ENCODE results near the gene ATXN7. TPM values are rescaled to one million over a fixed set of nuclear protein-coding genes. Genes with fewer than 3 reads are reported as not detected.

The ATXN7 gene
- total RNA-seq, 4 donors from 2014 or later = 3.3 to 42.5 (median 17.9) TPM

GRCh38 chr3:63842127-63842526, 21.5 kb upstream of the ATXN7 start:
- Histone ChIP-seq H3K27ac (no peak overlapping the region), H3K36me3 (peaks cover 0 to 5% of the 10 kb centered on the region in 2 donors), H3K27me3 (no peaks in the 10 kb centered on the region), H3K9me3 (no peaks in the 10 kb centered on the region), H3K4me1 (no peaks in the 10 kb centered on the region), H3K4me3 (no peak overlapping the region)
- TF ChIP-seq CTCF (IDR thresholded peaks at IDR 0.05) (no peak), POLR2A (IDR thresholded peaks at IDR 0.05) (no peak)
- DNase-seq = no peak
- intact Hi-C loops (cut with DNase I; ENCODE audit: low total_unique reads) = no loop called here

GRCh38 chr3:63845215-63845614, 18.5 kb upstream of the ATXN7 start:
- intact Hi-C loops (cut with DNase I; ENCODE audit: low total_unique reads) = no loop called here
- Histone ChIP-seq H3K27ac (no peak overlapping the region), H3K36me3 (no peaks in the 10 kb centered on the region), H3K9me3 (no peaks in the 10 kb centered on the region), H3K27me3 (no peaks in the 10 kb centered on the region), H3K4me1 (no peaks in the 10 kb centered on the region), H3K4me3 (no peak overlapping the region)
- TF ChIP-seq POLR2A (IDR thresholded peaks at IDR 0.05) (no peak), CTCF (IDR thresholded peaks at IDR 0.05) (no peak)
- DNase-seq = no peak

DNA sequence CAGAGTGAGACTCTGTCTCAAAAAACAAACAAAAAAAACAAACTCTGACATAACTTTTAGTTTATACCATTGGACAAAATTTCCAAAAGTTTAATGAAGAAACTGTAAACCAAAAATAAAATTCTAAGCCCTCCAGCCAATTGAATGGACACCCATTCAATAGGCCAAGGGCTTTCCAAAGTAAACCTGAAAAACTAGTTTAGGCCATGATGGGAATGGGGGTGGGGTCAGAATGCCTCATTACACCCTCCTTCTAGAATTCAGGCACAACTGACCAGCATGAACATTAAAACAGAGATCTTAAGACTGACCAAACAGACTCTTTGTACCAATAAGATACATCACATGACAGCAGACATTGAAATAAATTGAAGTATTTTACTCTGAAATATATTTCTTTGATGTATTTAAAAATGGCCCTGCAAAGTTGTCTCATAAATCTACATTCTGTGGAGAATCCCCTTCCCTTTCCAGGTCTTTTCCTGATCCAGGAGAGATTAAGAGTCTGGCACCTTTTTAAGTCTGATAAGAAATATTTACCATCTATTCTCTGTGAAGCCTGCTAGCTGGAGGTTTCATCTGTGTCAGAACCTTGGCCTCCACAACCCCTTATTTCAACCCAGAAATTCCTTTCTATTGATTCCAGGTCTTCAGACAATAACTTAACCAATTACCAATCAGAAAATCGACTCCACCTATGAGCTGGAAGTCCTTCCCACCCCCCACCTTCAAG, 15.8 kb upstream of the ATXN7 start:
- intact Hi-C loops (cut with DNase I; ENCODE audit: low total_unique reads) = no loop called here
- Histone ChIP-seq H3K9me3 (no peaks in the 10 kb centered on the region), H3K36me3 (no peaks in the 10 kb centered on the region), H3K27me3 (no peaks in the 10 kb centered on the region), H3K27ac (no peak overlapping the region), H3K4me3 (no peak overlapping the region), H3K4me1 (no peaks in the 10 kb centered on the region)
- TF ChIP-seq POLR2A (IDR thresholded peaks at IDR 0.05) = no peak
- no peak for TF ChIP-seq CTCF (IDR thresholded peaks at IDR 0.05)
- no peak for DNase-seq

- TF ChIP-seq POLR2A (IDR thresholded peaks at IDR 0.05) = no peak
- no peak for TF ChIP-seq CTCF (IDR thresholded peaks at IDR 0.05)
- no peak for DNase-seq
- H3K27ac ChIP-seq = no peak overlapping the region
- no peaks in the 10 kb centered on the region for H3K9me3 ChIP-seq
- intact Hi-C loops (cut with DNase I; ENCODE audit: low total_unique reads) = no loop called here
- no peaks in the 10 kb centered on the region for H3K36me3 ChIP-seq
- H3K4me3 ChIP-seq = no peak overlapping the region
- H3K4me1 ChIP-seq = no peaks in the 10 kb centered on the region
- H3K27me3 ChIP-seq = no peaks in the 10 kb centered on the region
Observed at GRCh38 chr3:63849175-63849574, 14.5 kb upstream of the ATXN7 start.

DNA sequence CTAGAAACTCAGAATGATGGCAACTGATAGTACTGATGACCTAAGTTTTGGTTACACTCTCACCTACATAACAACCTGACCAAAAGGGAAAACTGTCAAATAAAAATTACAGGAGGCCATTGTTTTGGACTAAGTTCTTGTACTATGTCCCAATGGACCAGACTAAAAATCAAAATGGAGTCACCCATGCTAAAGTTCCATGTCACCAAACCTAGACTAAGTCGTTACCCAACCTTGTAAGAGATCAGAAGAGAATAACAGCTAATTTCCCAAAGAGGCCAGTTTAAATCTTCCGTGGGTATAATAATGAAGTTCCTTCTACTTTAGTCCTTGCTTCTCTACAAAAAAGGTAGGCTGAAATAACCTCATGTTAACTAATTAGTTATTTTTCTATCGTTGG, 12.4 kb upstream of the ATXN7 start:
- H3K4me3 ChIP-seq = no peak overlapping the region
- intact Hi-C loops (cut with DNase I; ENCODE audit: low total_unique reads) = no loop called here
- H3K4me1 ChIP-seq = no peaks in the 10 kb centered on the region
- no peak for TF ChIP-seq POLR2A (IDR thresholded peaks at IDR 0.05)
- no peak for TF ChIP-seq CTCF (IDR thresholded peaks at IDR 0.05)
- no peaks in the 10 kb centered on the region for H3K27me3 ChIP-seq
- H3K9me3 ChIP-seq = no peaks in the 10 kb centered on the region
- DNase-seq = no peak
- no peak overlapping the region for H3K27ac ChIP-seq
- H3K36me3 ChIP-seq = no peaks in the 10 kb centered on the region
